Omental fat pad (tissue), 4 donors: ENCODE data around the gene TIMM8B. TPM values are rescaled to one million over a fixed set of nuclear protein-coding genes. Genes with fewer than 3 reads are reported as not detected.
"Not testable (repeated sequence)": the region's sequence is repeated elsewhere in the genome, so short reads cannot be mapped to it uniquely, and the experiment has no call there.

Experiments
- ATAC-seq: fragments of 150-250 bp; one replicate; pipeline ENCODE4 v1.9.1; 2016; ENCODE audit warnings: mild to moderate bottlenecking, moderate library complexity; ENCODE audit not compliant: low FRiP score
- DNase-seq: peaks from one replicate; pipeline ENCODE4 v3.0.0-alpha.2; 2019; ENCODE audit warnings: low spot score
- total RNA-seq, 4 donors: library from RNA; depleted of rRNA; stranded (reverse); fragments of >200 nt; gene quantifications; one replicate each; pipeline ENCODE4 v1.1.0, GENCODE V29; 2016
- TF ChIP-seq, protein P1 (sequence below), 3 donors: fragments of 450-650 bp; IDR thresholded peaks; one replicate each; pipeline ENCODE4 v1.5.1; 2016 to 2017; ENCODE audit warnings: antibody characterized with exemption in 3 of 3, mild to moderate bottlenecking in 3 of 3, moderate library complexity in 2 of 3

TIMM8B gene
- total RNA-seq, 4 donors from 2014 or later, result 31.5 to 37.1 (median 33.9) TPM

DNA sequence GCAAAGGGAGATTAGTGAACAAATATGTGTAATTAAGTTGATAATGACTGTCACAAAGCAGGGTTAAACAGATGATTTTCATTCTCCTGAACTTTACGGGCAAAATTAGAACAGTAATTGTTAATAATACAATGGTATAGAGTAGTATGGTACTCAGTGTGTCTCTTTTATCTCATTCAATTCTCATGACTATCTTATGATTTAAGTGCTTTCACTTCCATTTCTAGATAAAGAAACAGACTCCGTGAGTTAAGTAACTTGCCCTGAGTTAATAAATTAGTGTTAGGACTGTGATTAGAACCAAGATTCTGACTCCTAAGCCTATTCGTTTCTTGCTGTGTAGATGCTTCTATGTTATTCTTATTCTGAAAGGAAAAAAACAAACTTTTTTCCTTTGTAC, 34.8 kb downstream of the TIMM8B start:
- no peak for ATAC-seq
- TF ChIP-seq, protein P1, sequence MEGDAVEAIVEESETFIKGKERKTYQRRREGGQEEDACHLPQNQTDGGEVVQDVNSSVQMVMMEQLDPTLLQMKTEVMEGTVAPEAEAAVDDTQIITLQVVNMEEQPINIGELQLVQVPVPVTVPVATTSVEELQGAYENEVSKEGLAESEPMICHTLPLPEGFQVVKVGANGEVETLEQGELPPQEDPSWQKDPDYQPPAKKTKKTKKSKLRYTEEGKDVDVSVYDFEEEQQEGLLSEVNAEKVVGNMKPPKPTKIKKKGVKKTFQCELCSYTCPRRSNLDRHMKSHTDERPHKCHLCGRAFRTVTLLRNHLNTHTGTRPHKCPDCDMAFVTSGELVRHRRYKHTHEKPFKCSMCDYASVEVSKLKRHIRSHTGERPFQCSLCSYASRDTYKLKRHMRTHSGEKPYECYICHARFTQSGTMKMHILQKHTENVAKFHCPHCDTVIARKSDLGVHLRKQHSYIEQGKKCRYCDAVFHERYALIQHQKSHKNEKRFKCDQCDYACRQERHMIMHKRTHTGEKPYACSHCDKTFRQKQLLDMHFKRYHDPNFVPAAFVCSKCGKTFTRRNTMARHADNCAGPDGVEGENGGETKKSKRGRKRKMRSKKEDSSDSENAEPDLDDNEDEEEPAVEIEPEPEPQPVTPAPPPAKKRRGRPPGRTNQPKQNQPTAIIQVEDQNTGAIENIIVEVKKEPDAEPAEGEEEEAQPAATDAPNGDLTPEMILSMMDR (IDR thresholded peaks at IDR 0.05), result no peak
- no peak for DNase-seq

DNA sequence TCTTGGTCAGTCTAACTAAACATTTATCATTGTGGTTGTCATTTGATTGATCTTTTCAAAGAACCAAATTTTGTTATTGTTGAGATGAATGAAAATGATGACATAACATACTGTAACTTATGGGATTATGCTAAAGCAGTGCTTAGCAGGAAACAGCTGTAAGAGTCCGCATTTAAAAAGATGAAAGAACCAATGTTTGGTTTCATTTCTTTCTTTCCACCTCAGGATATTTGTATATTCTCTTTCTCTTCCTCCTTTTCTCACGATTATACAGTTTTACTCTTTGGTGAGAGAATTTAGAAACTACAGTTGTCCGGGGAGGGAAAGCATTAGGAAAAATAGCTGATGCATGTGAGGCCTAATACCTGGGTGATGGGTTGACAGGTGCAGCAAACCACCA, 35.8 kb downstream of the TIMM8B start:
- no peak for ATAC-seq
- DNase-seq, result no peak
- TF ChIP-seq, protein P1 (IDR thresholded peaks at IDR 0.05), result no peak

GRCh38 chr11:112049777-112050176, 36.8 kb downstream of the TIMM8B start:
- TF ChIP-seq, protein P1 (IDR thresholded peaks at IDR 0.05), result no peak
- ATAC-seq, result no peak
- DNase-seq, result no peak

DNA sequence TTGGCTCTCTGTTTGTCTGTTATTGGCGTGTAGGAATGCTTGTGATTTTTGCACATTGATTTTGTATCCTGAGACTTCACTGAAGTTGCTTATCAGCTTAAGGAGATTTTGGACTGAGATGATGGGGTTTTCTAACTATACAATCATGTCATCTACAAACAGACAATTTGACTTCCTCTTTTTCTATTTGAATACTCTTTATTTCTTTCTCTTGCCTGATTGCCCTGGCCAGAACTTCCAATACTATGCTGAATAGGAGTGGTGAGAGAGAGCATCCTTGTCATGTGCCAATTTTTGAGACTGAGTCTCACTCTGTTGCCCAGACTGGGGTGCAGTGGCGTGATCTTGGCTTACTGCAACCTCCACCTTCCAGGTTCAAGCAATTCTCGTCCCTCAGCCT, 38.3 kb downstream of the TIMM8B start:
- not testable (repeated sequence) for ATAC-seq, DNase-seq

GRCh38 chr11:112046647-112047046, 39.9 kb downstream of the TIMM8B start:
- ATAC-seq, DNase-seq: not testable (repeated sequence)

GRCh38 chr11:112044961-112045360, 41.6 kb downstream of the TIMM8B start:
- ATAC-seq (no peak), DNase-seq (no peak)
- TF ChIP-seq, protein P1 (IDR thresholded peaks at IDR 0.05), result no peak

GRCh38 chr11:112042961-112043304, 43.6 kb downstream of the TIMM8B start:
- no peak for ATAC-seq
- no peak for DNase-seq
- TF ChIP-seq, protein P1 (IDR thresholded peaks at IDR 0.05), result no peak

DNA sequence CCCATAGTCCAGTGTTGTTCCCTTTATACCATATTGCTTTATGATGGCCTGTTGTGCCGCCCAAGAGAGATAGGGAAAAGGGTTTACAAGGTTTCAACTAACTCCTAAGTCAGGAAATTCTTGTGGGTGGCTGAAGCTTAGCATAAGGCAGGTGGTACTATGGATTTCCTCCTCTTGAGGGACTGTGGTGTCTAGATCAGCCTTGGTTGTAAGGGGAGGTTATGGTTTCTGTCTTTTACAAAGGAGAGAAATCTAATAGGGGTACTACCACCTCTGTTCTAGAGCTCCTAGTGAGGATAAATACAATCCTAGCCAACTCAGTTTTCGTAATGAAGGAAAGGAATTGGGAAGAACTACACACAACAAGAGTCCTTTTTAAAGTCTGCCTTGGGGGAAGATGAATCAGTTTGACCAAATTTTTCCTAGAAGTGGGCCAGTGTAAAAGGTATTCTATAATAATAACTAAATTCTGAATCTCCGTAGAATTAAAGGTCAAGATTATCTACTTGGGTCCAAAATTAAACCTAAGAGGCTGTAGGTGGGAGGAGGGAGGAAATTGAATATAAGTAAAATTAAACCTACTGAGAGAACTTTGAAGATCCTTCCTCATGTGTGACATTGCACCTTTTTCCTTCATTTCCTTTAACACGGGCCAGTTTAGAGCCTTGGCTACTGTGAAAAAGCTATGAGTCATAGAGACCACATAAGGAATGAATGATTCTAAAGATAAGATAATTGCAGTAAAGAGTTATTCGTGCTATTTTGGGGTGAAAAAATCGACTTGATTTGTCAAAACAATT, 44.2 kb downstream of the TIMM8B start:
- ATAC-seq, result no peak
- no peak for DNase-seq
- TF ChIP-seq, protein P1 (IDR thresholded peaks at IDR 0.05), result no peak
